HG02798 (cell line): ENCODE measurements around the gene SRMS.
A peak's percentile ranks its signal among the peaks of the same experiment; 100 is the strongest.
"Not testable (repeated sequence)": the region's sequence is repeated elsewhere in the genome, so short reads cannot be mapped to it uniquely, and the experiment has no call there.

Source experiments
- ATAC-seq: cut with Tn5 transposase; IDR thresholded peaks from one replicate; pipeline ENCODE4 v1.9.1; 2021; ENCODE audit warnings: mild to moderate bottlenecking; ENCODE audit not compliant: unreplicated experiment, poor library complexity

The SRMS gene

DNA sequence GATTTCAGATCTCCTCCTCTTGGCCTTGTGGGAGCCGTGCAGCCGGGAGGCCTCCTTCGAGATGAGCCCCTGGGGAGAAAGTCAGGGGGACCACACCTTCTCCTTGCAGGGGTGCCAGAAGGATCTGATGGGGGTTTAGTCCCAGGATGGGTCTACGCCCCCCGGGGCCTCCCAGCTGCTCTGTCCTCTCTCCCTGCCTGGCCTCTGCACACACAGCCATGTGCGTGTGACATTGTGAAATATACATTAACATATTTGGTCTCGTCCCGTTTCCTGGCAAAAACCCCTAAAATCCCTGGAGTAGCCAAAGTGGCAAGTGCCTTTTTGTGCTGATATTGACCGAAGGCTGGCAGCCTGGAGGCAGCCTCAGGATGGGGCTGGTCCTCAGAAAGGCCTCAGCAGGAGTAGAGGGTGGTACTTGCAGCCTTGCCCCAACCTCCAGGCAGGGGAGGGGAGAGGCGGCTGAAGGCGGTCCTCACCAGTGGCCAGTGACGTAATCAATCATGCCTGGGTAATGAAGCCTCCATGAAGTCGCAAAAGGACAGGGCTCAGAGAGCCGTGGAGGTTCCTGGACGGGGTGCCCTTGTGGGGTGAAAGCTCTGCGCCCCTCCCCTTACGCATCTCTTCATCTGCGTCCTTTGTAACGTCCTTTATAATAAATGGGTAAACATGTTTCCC, 31.6 kb upstream of the SRMS start:
- no peak for ATAC-seq

GRCh38 chr20:63578224-63579016, 30.9 kb upstream of the SRMS start:
- ATAC-seq, result no peak

DNA sequence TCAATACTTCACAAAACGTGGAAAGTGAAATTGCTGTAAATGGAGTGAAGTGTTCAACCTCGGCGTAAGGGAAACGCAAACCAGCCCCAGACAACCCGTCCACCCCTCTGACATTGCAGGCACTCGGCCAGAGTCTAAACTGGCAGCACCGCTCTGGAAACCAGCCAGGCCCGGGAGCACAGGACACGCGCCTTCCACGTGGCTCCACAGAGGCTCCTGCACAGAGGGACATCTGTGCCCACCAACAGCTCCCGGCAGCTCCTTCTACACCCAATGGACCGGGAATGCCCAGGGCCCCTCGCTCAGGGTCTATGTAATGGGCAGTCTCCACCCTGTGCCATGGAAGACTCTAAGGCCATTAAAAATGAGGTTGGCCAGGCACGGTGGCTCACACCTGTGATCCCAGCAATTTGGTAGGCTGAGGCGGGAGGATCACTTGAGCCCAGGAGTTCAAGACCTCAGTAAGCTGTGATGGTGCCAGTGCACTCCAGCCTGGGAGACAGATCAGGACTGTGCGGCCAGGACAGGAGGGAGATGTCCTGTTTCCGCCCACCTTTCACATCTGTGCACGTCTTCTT, 29.9 kb upstream of the SRMS start:
- ATAC-seq, result no peak

- no peak for ATAC-seq
Observed at GRCh38 chr20:63576311-63576710, 28.8 kb upstream of the SRMS start.

- no peak for ATAC-seq
Observed at GRCh38 chr20:63574829-63575743, 27.5 kb upstream of the SRMS start.

DNA sequence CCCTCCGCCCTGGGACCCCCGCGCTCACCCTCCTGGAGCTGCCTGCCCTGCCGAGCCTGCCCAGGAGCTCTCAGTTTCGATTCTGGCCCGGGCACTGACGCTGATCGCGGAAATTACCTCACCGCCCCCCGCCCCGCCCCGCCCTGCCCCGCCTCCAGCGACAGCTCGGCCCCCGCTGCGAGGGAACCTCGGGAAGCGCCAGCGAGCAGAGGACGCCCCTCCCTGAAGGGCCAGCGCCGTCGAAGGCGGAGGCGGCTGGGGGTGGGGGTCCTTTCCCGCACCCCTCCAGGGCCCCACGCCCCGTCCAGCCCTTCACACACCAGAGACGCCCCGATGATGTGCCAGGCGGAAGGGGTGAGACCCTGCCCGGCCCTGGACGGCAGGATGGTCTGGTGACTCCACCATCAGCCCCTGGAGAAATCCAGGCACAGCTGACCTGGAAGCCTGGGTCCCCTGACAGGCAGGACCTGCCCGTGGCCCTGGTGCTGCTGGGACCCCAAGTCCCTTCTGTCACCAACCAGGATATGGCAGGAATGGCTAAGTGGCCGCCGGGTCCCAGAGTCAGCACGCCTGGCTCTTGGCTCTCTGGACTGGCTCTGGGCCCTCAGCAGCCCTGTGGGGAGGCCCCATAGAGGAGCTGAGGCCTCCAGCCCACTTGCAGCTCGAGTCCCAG, 26.7 kb upstream of the SRMS start, which contains the start of gene HELZ2:
Gene HELZ2 (minus strand): TSS at position 84 of the 673 bp plus-strand sequence. CDS start 1,854 bp downstream, outside the sequence.
- ATAC-seq, result no peak

DNA sequence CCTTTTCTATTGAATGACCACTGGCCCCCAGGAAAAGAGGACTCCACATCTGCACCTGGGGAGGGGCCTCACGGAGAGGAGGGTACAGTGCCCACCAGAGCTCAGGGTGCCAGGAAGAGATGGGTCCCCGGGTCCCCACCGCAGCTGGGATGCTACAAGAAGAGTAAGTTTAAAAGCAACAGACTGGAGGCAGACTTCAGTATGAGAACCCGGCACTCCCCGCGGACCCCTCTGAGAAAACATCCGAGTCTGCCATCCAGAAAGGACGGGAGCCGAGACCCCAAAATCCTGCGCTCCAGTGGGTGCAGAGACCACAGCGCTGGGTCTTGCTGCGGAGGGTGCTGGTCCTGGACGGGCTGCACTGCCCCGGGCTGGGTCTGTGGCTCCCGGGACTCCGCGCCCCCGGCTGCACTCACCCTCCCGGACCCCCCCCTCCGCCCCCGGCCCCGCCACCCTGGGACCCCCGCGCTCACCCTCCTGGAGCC, 26.1 kb upstream of the SRMS start:
- no peak for ATAC-seq

GRCh38 chr20:63572788-63573646, 25.5 kb upstream of the SRMS start:
- ATAC-seq, result no peak

DNA sequence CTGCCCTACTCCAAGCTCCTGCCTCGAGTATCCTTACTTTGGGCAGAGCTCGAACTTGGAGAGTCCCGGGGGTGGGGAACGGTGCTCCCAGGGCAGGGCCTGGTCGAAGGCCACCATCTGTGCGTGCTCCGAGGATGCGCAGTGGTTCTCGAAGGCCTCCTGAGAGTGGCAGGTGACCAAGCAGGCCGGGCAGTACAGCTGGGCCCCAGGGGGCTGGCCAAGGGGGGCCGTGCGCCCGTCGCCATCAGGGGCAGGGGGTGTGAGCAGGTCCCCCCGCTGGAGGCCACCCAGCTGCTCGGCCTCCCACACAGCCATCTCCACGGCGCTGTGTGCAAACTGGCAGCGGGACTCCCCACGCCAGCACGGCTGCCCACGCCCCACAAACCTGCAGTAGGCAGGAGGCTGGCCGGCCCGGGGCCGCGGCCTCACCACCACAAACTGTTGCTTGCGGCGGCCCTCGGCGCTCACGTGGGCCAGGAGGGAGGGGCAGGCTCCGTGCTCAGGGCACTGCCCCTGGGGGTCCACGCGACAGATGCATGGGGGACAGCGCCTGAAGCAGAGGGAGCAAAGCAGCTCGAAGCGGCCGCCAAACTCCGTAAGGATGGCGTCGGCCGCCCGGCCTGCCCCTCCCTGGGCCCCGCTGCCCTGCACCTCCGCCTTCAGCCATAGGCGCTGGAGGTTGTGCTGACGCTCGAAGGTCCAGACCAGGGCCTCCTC, 24.7 kb upstream of the SRMS start:
- ATAC-seq, result no peak

DNA sequence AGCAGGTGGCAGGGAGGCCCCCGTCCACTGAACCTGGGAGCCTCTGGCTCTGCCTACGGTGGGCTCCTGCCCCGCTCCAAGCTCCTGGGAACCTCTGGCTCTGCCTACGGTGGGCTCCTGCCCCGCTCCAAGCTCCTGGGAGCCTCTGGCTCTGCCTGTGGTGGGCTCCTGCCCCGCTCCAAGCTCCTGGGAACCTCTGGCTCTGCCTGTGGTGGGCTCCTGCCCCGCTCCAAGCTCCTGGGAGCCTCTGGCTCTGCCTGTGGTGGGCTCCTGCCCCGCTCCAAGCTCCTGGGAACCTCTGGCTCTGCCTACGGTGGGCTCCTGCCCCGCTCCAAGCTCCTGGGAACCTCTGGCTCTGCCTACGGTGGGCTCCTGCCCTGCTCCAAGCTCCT, 23.5 kb upstream of the SRMS start:
- ATAC-seq, result not testable (repeated sequence)

DNA sequence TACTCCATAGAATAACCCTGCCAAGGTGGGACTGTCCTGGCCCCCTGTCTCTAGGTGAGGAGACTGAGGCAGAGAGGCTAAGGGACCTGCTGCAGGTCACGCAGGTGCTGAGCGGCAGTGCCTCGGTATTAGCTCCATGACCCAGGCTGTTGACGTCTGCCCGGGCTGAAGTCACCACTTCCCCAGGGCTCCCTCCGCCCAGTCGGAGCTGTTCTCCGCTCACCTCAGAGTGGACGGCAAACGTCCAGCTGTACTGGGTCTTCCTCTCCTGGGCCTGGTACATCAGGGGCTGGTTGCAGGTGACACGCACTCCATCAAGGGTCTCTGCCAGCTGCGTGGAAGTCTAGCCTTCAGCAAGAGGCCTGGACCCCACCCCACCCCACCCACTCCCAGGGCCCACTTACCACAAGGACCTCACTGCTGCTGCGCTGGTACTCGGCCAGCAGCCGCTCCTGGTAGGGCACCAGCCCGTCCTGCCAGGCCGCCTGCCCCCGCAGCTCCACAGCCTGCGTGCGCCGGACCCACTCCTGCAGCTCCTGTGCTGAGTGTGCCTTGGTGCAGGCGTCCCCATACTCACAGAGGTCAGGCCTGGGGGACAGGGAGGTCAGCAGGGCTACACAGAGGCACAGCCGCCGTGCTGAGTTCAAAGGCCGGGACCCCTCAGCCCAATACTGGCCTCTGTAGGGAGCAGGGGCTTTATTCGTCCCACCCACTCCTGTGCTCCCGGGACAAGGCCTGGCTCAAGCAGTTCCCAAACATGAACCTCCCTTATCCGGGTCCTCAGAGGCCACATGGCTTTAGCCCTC, 22.9 kb upstream of the SRMS start:
- ATAC-seq, result no peak

- no peak for ATAC-seq
Observed at GRCh38 chr20:63568986-63569949, 21.7 kb upstream of the SRMS start.

DNA sequence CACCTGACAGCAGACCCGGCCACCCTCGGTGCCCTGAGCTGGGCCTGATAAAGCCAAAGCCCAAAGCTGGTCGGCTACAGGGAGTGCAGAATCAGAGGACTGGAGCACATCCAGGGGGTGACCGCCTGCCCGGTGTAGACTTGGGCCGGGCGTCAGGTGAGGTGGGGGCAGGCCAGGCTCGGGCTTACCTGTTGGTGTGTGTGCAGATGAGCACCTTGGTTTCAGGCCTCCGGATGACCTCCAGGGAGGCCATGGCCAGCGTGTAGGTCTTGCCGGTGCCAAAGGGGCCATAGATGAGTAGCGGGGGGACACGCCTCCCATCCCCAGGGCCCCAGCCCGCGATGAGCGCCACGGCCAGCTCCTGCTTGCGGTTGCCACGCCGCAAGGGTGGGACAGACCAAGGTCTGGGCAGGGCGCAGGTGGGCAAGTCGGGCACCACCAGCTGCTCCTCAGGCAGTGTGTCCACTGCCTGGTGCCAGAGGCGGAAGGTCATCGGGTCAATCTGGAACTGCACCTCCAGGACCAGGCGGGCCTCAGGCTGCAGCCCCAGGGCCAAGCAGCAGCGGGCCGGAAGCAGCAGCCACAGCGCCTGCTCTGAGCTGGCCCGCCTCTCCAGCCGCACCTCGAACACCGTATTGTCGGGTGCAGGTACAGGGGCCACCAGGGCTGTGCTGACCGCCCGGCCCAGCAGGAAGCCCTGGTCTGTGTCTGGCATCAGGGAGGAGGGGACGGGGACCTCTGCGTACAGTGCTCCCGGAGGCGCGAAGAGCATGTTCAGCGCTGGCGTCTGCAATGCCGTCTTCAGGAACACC, 20.8 kb upstream of the SRMS start:
- peak; percentile 7 for ATAC-seq

GRCh38 chr20:63567386-63568169, 20.0 kb upstream of the SRMS start:
- ATAC-seq, result peak; percentile 58

GRCh38 chr20:63567136-63567385, 19.5 kb upstream of the SRMS start:
- ATAC-seq, result no peak
